Measurements from ENCODE around the gene SAMD4A.
"Not testable (repeated sequence)": the region's sequence is repeated elsewhere in the genome, so short reads cannot be mapped to it uniquely, and the experiment has no call there.

GRCh38 chr14:54801482-54801881 lies 234.6 kb downstream of the SAMD4A start:
- TF ChIP-seq CTCF (conservative IDR thresholded peaks at IDR 0.05; ENCODE audit: low read length); EZH2phosphoT487 (IDR thresholded peaks at IDR 0.05; ENCODE audit: borderline replicate concordance, low read depth, low read length): not testable (repeated sequence)
